PFSK-1 (cell line): Measurements from ENCODE around the gene HIPK2.

ENCODE experiments used
- POLR2AphosphoS5 ChIP-seq: IDR thresholded peaks from 2 replicates; pipeline ENCODE4 v1.6.1; 2012; ENCODE audit warnings: low read depth, mild to moderate bottlenecking, control low read depth, low read length, moderate library complexity
- TAF1 ChIP-seq: IDR thresholded peaks from 2 replicates; pipeline ENCODE4 v1.6.1; 2012; ENCODE audit warnings: low read length, control low read depth, borderline replicate concordance; ENCODE audit not compliant: insufficient read depth
- TF ChIP-seq, protein P1 (sequence below), 2 experiments: IDR thresholded peaks; 2 replicates each; pipeline versions ENCODE4 v1.6.1 to v1.8.0; 2011 to 2012; ENCODE audit warnings: low read depth in 2 of 2, low read length in 2 of 2, control low read depth in 1 of 2, inconsistent platforms in 1 of 2, mild to moderate bottlenecking in 1 of 2, moderate library complexity in 1 of 2; ENCODE audit not compliant: insufficient read depth in 1 of 2

- TF ChIP-seq POLR2AphosphoS5, result no peak
- TF ChIP-seq, protein P1, sequence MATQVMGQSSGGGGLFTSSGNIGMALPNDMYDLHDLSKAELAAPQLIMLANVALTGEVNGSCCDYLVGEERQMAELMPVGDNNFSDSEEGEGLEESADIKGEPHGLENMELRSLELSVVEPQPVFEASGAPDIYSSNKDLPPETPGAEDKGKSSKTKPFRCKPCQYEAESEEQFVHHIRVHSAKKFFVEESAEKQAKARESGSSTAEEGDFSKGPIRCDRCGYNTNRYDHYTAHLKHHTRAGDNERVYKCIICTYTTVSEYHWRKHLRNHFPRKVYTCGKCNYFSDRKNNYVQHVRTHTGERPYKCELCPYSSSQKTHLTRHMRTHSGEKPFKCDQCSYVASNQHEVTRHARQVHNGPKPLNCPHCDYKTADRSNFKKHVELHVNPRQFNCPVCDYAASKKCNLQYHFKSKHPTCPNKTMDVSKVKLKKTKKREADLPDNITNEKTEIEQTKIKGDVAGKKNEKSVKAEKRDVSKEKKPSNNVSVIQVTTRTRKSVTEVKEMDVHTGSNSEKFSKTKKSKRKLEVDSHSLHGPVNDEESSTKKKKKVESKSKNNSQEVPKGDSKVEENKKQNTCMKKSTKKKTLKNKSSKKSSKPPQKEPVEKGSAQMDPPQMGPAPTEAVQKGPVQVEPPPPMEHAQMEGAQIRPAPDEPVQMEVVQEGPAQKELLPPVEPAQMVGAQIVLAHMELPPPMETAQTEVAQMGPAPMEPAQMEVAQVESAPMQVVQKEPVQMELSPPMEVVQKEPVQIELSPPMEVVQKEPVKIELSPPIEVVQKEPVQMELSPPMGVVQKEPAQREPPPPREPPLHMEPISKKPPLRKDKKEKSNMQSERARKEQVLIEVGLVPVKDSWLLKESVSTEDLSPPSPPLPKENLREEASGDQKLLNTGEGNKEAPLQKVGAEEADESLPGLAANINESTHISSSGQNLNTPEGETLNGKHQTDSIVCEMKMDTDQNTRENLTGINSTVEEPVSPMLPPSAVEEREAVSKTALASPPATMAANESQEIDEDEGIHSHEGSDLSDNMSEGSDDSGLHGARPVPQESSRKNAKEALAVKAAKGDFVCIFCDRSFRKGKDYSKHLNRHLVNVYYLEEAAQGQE (IDR thresholded peaks at IDR 0.05; ENCODE audit: insufficient read depth in 1 of 2, low read depth in 2 of 2, low read length in 2 of 2), result no peak
- TF ChIP-seq TAF1, result no peak
Observed at GRCh38 chr7:139720186-139720585, 57.6 kb downstream of the HIPK2 start.
